OCI-LY3 (cell line): Measurements from ENCODE around the gene NIP7.

Experiments used
- H2AFZ ChIP-seq: fragments of 200-600, 300-600 bp; shearing (Covaris generic); 2 replicates; pipeline ENCODE4 v1.6.0; 2014; ENCODE audit warnings: antibody characterized with exemption, low read depth, low read length
- H3K27ac ChIP-seq: fragments of 200-600, 300-600 bp; sonication (generic); 2 replicates; pipeline ENCODE4 v1.5.1; 2014; ENCODE audit warnings: mild to moderate bottlenecking, low read length, moderate library complexity, mixed read lengths
- H3K27me3 ChIP-seq: fragments of 200-600, 300-600 bp; sonication (generic); 2 replicates; pipeline ENCODE4 v1.6.1; 2014; ENCODE audit warnings: low read depth, low read length, mixed read lengths
- H3K36me3 ChIP-seq: fragments of 200-600, 300-600 bp; sonication (generic); replicated peaks from 2 replicates; pipeline ENCODE3; 2014; ENCODE audit warnings: low read depth, low read length, mixed read lengths
- H3K4me1 ChIP-seq: fragments of 300-600, 200-600 bp; sonication (generic); 2 replicates; pipeline ENCODE4 v1.6.1; 2014; ENCODE audit warnings: low read length, mixed read lengths
- H3K4me2 ChIP-seq: fragments of 200-600, 300-600 bp; sonication (generic); 2 replicates; pipeline ENCODE4 v1.6.1; 2014; ENCODE audit warnings: low read length, mixed read lengths
- H3K4me3 ChIP-seq: fragments of 300-600, 200-600 bp; sonication (generic); 2 replicates; pipeline ENCODE4 v1.5.1; 2014; ENCODE audit warnings: antibody characterized with exemption, mild to moderate bottlenecking, low read length, moderate library complexity
- H3K79me2 ChIP-seq: fragments of 300-600, 200-600 bp; shearing (Covaris generic); 2 replicates; pipeline ENCODE4 v1.6.1; 2014; ENCODE audit warnings: mild to moderate bottlenecking, low read length, mixed read lengths
- H3K9ac ChIP-seq: fragments of 300-600, 200-600 bp; shearing (Covaris generic); 2 replicates; pipeline ENCODE4 v1.6.0; 2014; ENCODE audit warnings: mild to moderate bottlenecking, low read length, moderate library complexity
- H3K9me3 ChIP-seq: fragments of 200-600, 300-600 bp; shearing (Covaris generic); 2 replicates; pipeline ENCODE4 v1.6.1; 2014; ENCODE audit warnings: low read length, mixed read lengths; ENCODE audit not compliant: insufficient read depth
- H4K20me1 ChIP-seq: fragments of 200-600, 300-600 bp; sonication (generic); 2 replicates; pipeline ENCODE4 v1.6.1; 2016; ENCODE audit warnings: low read length, mixed read lengths; ENCODE audit not compliant: insufficient read depth
- CTCF ChIP-seq: fragments of 200-600, 300-600 bp; sonication (generic); IDR thresholded peaks from 2 replicates; pipeline ENCODE4 v1.5.1; 2014; ENCODE audit warnings: antibody characterized with exemption, low read length, low read depth
- EZH2phosphoT487 ChIP-seq: fragments of 200-600 bp; shearing (Covaris generic); IDR thresholded peaks from 2 replicates; pipeline ENCODE4 v1.6.1; 2018; ENCODE audit warnings: antibody characterized with exemption, mixed run types, low read depth

NIP7 gene

DNA sequence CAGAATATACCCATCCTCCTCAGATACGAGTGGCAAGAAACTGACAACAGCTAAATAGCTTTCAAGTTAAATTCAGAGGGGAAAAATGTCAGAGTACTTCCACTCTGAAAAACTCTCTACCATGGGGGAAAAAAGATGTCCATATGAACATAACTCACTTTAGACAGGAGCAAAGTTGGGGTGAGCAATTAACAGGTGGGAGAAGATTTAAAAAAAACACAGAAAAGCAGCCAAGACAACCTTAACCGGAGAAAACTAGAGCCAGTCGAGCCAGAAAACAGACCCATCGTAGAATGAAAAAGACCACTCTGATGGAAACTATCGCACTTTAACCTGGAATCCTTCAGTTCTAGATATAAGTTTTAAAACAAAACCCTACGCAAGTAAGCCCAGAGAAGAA lies 45.4 kb downstream of the NIP7 start:
- peak overlapping the region; percentile 90 for H3K9ac ChIP-seq
- H2AFZ ChIP-seq: peak overlapping the region; percentile 14; the same call in 1 of the 2 replicates
- 0 out of 2 replicates have a peak, but pooled peaks cover 3% of the 10 kb centered on the region for H4K20me1 ChIP-seq
- peaks cover 35% of the 10 kb centered on the region for H3K36me3 ChIP-seq
- peaks cover 31% of the 10 kb centered on the region for H3K4me1 ChIP-seq
- peaks cover 52% of the 10 kb centered on the region for H3K79me2 ChIP-seq
- no peaks in the 10 kb centered on the region for H3K27me3 ChIP-seq
- no peaks in the 10 kb centered on the region for H3K9me3 ChIP-seq
- peak overlapping the region; percentile 91 for H3K4me2 ChIP-seq
- peak overlapping the region; percentile 94 for H3K4me3 ChIP-seq
- H3K27ac ChIP-seq: peak overlapping the region; percentile 54
- TF ChIP-seq CTCF (no peak), EZH2phosphoT487 (no peak)

- no peak overlapping the region for H3K27ac ChIP-seq
- peaks cover 42% of the 10 kb centered on the region for H3K79me2 ChIP-seq
- TF ChIP-seq EZH2phosphoT487: no peak
- H3K9ac ChIP-seq: no peak overlapping the region
- H3K27me3 ChIP-seq: no peaks in the 10 kb centered on the region
- 0 out of 2 replicates have a peak, but pooled peaks cover 3% of the 10 kb centered on the region for H4K20me1 ChIP-seq
- H3K4me3 ChIP-seq: 0 out of 2 replicates have a peak overlapping the region, but pooled peaks have one; percentile 94
- no peak overlapping the region; the same call in 1 of the 2 replicates for H2AFZ ChIP-seq
- H3K4me2 ChIP-seq: peak overlapping the region; percentile 49; the same call in 1 of the 2 replicates
- H3K36me3 ChIP-seq: peaks cover 27% of the 10 kb centered on the region
- H3K4me1 ChIP-seq: peaks cover 24% of the 10 kb centered on the region
- no peaks in the 10 kb centered on the region for H3K9me3 ChIP-seq
Observed at GRCh38 chr16:69386596-69386995, 47.0 kb downstream of the NIP7 start.
